ENCODE data around the gene SLAMF8.

DNA sequence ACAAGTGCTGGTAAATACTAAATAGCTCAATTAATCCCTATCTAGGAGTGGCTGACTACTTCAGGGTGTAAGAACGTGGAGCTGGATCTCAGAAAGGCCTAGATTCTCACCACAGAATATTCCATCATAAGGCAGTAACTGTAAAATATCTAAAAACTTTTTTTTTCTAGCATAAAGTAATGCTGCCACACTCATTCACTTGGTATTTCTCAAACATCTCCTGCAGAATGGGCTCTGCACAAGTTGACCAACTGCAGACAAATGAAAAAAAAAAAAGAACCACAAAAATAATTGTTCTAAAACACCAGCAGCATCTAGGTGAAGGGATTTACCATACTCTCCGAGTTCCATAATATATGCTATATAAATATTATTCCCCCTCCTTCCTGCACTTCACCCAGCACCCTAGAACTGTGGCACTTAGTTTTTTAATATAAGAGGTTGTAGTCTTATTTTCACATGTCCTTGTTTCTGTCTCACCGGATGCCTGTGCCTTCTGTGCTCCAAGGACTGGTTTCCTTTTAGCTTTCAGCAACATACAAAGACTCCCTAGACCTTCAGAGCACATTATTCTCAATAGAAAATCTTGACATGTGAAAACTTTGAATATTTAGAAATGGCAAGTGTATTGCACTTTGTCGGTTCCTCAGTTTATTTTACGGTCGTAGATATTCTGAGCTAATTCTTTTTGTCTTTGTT lies 26.9 kb downstream of the SLAMF8 start:
- no peak for TF ChIP-seq CTCF (IDR thresholded peaks at IDR 0.05)
- TF ChIP-seq EP300 (IDR thresholded peaks at IDR 0.05), result no peak
- TF ChIP-seq POLR2A (IDR thresholded peaks at IDR 0.05), result no peak
- no peak for TF ChIP-seq POLR2AphosphoS5 (IDR thresholded peaks at IDR 0.05)

All from sigmoid colon (tissue), 4 donors.